Measurements from ENCODE around the gene FRZB.
"Not testable (repeated sequence)": the region's sequence is repeated elsewhere in the genome, so short reads cannot be mapped to it uniquely, and the experiment has no call there.

DNA sequence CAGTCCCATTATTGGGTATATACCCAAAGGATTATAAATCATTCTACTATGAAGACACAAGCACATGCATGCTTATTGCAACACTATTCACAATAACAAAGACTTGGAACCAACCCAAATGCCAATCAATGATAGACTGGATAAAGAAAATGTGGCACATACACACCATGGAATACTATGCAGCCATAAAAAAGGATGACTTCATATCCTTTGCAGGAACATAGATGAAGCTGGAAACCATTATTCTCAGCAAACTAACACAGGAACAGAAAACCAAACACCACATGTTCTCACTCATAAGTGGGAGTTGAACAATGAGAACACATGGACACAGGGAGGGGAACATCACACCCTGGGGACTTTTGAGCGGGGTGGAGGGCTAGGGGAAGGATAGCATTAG lies 13.7 kb upstream of the FRZB start:
- not testable (repeated sequence) for TF ChIP-seq TAF1 (IDR thresholded peaks at IDR 0.05; ENCODE audit: borderline replicate concordance, low read depth, low read length); POLR2AphosphoS5 (IDR thresholded peaks at IDR 0.05; ENCODE audit: low read depth, low read length); POLR2A (IDR thresholded peaks at IDR 0.05; ENCODE audit: low read depth, low read length)

Measured in GM12892 (cell line).